ENCODE data around the gene SUCO.

Gene SUCO

GRCh38 chr1:172641492-172641891 is 108.5 kb downstream of the SUCO start:
- no peak overlapping the region for H4K12ac ChIP-seq (ENCODE audit: low read depth, low read length)
- no peak overlapping the region for H3K4ac ChIP-seq (ENCODE audit: low read depth, low read length)
- no CpG with 5 or more reads among the region's 5 CpGs for WGBS (ENCODE audit: extremely low coverage, insufficient coverage, insufficient read length)
- peaks cover 29 to 30% of the 10 kb centered on the region in 2 experiments for H3K4me1 ChIP-seq (ENCODE audit: control insufficient read depth in 1 of 2, insufficient read depth in 2 of 2, low read length in 2 of 2)
- H3K9ac ChIP-seq (ENCODE audit: low read length) = no peak overlapping the region
- no peak overlapping the region for H3K14ac ChIP-seq (ENCODE audit: low read length)
- no peak overlapping the region for H3K18ac ChIP-seq (ENCODE audit: low read length)
- H3K36me3 ChIP-seq (ENCODE audit: control insufficient read depth in 1 of 2, insufficient read depth in 2 of 2, low read length in 2 of 2) = no peaks in the 10 kb centered on the region
- no peak overlapping the region for H4K8ac ChIP-seq (ENCODE audit: low read depth, low read length)
- no peak for DNase-seq
- peak overlapping the region; percentile 61 for H4K91ac ChIP-seq (ENCODE audit: low read depth, low read length)
- no peaks in the 10 kb centered on the region for H3K9me3 ChIP-seq (ENCODE audit: insufficient read depth, low read depth, low read length)
- H2AFZ ChIP-seq (ENCODE audit: insufficient read depth, low read length, poor library complexity) = no peak overlapping the region
- H3K27me3 ChIP-seq (ENCODE audit: insufficient read depth, low read length) = no peaks in the 10 kb centered on the region
- H3K23ac ChIP-seq (ENCODE audit: low read length) = no peak overlapping the region
- peaks cover 26% of the 10 kb centered on the region for H3K79me1 ChIP-seq (ENCODE audit: low read length)
- no peak overlapping the region for H2AK5ac ChIP-seq (ENCODE audit: low read length)
- no peak overlapping the region for H3K4me2 ChIP-seq (ENCODE audit: low read length)
- no peak overlapping the region for H3K27ac ChIP-seq (ENCODE audit: low read depth, low read length)
- peaks cover 4% of the 10 kb centered on the region for H3K79me2 ChIP-seq (ENCODE audit: control insufficient read depth, insufficient read depth, low read length, poor library complexity)
- H2BK120ac ChIP-seq (ENCODE audit: insufficient read depth, low read length, poor library complexity) = peak overlapping the region; percentile 14
- no peak overlapping the region for H2BK5ac ChIP-seq (ENCODE audit: low read depth, low read length, poor library complexity)
- no peak overlapping the region for H3K4me3 ChIP-seq (ENCODE audit: low read depth, low read length)
- H2BK12ac ChIP-seq (ENCODE audit: low read length) = peak overlapping the region; percentile 15

- Histone ChIP-seq H3K4me2 (ENCODE audit: low read length) (no peak overlapping the region), H3K36me3 (ENCODE audit: control insufficient read depth in 1 of 2, insufficient read depth in 2 of 2, low read length in 2 of 2) (no peaks in the 10 kb centered on the region), H3K27me3 (ENCODE audit: insufficient read depth, low read length) (no peaks in the 10 kb centered on the region), H2AK5ac (ENCODE audit: low read length) (peak overlapping the region; percentile 27), H4K91ac (ENCODE audit: low read depth, low read length) (no peak overlapping the region), H3K14ac (ENCODE audit: low read length) (no peak overlapping the region), H3K4me3 (ENCODE audit: low read depth, low read length) (no peak overlapping the region), H3K9me3 (ENCODE audit: insufficient read depth, low read depth, low read length) (no peaks in the 10 kb centered on the region), H3K18ac (ENCODE audit: low read length) (no peak overlapping the region), H3K4me1 (ENCODE audit: control insufficient read depth in 1 of 2, insufficient read depth in 2 of 2, low read length in 2 of 2) (peaks cover 22 to 24% of the 10 kb centered on the region in 2 experiments), H3K23ac (ENCODE audit: low read length) (no peak overlapping the region), H4K8ac (ENCODE audit: low read depth, low read length) (no peak overlapping the region), H3K4ac (ENCODE audit: low read depth, low read length) (no peak overlapping the region), H3K9ac (ENCODE audit: low read length) (no peak overlapping the region), H3K79me2 (ENCODE audit: control insufficient read depth, insufficient read depth, low read length, poor library complexity) (peaks cover 4% of the 10 kb centered on the region), H2BK12ac (ENCODE audit: low read length) (peak overlapping the region; percentile 42), H3K79me1 (ENCODE audit: low read length) (peaks cover 24% of the 10 kb centered on the region), H2BK120ac (ENCODE audit: insufficient read depth, low read length, poor library complexity) (no peak overlapping the region), H4K12ac (ENCODE audit: low read depth, low read length) (no peak overlapping the region), H3K27ac (ENCODE audit: low read depth, low read length) (no peak overlapping the region), H2AFZ (ENCODE audit: insufficient read depth, low read length, poor library complexity) (no peak overlapping the region), H2BK5ac (ENCODE audit: low read depth, low read length, poor library complexity) (no peak overlapping the region)
- no peak for DNase-seq
- WGBS (ENCODE audit: extremely low coverage, insufficient coverage, insufficient read length) = no CpG with 5 or more reads among the region's 6 CpGs
Measured at GRCh38 chr1:172642970-172643369, 110.0 kb downstream of the SUCO start.

- WGBS (ENCODE audit: extremely low coverage, insufficient coverage, insufficient read length) = no CpG with 5 or more reads among the region's 1 CpG
- no peaks in the 10 kb centered on the region for H3K79me2 ChIP-seq (ENCODE audit: control insufficient read depth, insufficient read depth, low read length, poor library complexity)
- H4K8ac ChIP-seq (ENCODE audit: low read depth, low read length) = no peak overlapping the region
Measured at GRCh38 chr1:172646653-172647052, 113.7 kb downstream of the SUCO start.

GRCh38 chr1:172647110-172647564 is 114.2 kb downstream of the SUCO start:
- H3K9me3 ChIP-seq (ENCODE audit: insufficient read depth, low read depth, low read length) = no peaks in the 10 kb centered on the region
- H2AK5ac ChIP-seq (ENCODE audit: low read length) = peak overlapping the region; percentile 44
- no peaks in the 10 kb centered on the region for H3K79me2 ChIP-seq (ENCODE audit: control insufficient read depth, insufficient read depth, low read length, poor library complexity)
- no CpG with 5 or more reads among the region's 8 CpGs for WGBS (ENCODE audit: extremely low coverage, insufficient coverage, insufficient read length)
- H3K36me3 ChIP-seq (ENCODE audit: control insufficient read depth in 1 of 2, insufficient read depth in 2 of 2, low read length in 2 of 2) = no peaks in the 10 kb centered on the region
- DNase-seq = no peak
- no peak overlapping the region for H2AFZ ChIP-seq (ENCODE audit: insufficient read depth, low read length, poor library complexity)
- H3K9ac ChIP-seq (ENCODE audit: low read length) = no peak overlapping the region
- H3K79me1 ChIP-seq (ENCODE audit: low read length) = peaks cover 2% of the 10 kb centered on the region
- H3K27ac ChIP-seq (ENCODE audit: low read depth, low read length) = no peak overlapping the region
- H3K4me3 ChIP-seq (ENCODE audit: low read depth, low read length) = no peak overlapping the region
- no peak overlapping the region for H4K91ac ChIP-seq (ENCODE audit: low read depth, low read length)
- H2BK120ac ChIP-seq (ENCODE audit: insufficient read depth, low read length, poor library complexity) = no peak overlapping the region
- no peak overlapping the region for H2BK12ac ChIP-seq (ENCODE audit: low read length)
- H3K27me3 ChIP-seq (ENCODE audit: insufficient read depth, low read length) = no peaks in the 10 kb centered on the region
- no peak overlapping the region for H3K18ac ChIP-seq (ENCODE audit: low read length)
- no peak overlapping the region for H4K12ac ChIP-seq (ENCODE audit: low read depth, low read length)
- peaks cover 5 to 9% of the 10 kb centered on the region in 2 experiments for H3K4me1 ChIP-seq (ENCODE audit: control insufficient read depth in 1 of 2, insufficient read depth in 2 of 2, low read length in 2 of 2)
- no peak overlapping the region for H4K8ac ChIP-seq (ENCODE audit: low read depth, low read length)
- H3K4me2 ChIP-seq (ENCODE audit: low read length) = no peak overlapping the region
- no peak overlapping the region for H3K14ac ChIP-seq (ENCODE audit: low read length)
- no peak overlapping the region for H2BK5ac ChIP-seq (ENCODE audit: low read depth, low read length, poor library complexity)
- no peak overlapping the region for H3K4ac ChIP-seq (ENCODE audit: low read depth, low read length)
- no peak overlapping the region for H3K23ac ChIP-seq (ENCODE audit: low read length)

More at GRCh38 chr1:172646653-172647052, 113.7 kb downstream of the SUCO start:
- Histone ChIP-seq H3K4me2 (ENCODE audit: low read length) (no peak overlapping the region), H3K23ac (ENCODE audit: low read length) (no peak overlapping the region), H2AK5ac (ENCODE audit: low read length) (no peak overlapping the region), H4K91ac (ENCODE audit: low read depth, low read length) (no peak overlapping the region), H3K36me3 (ENCODE audit: control insufficient read depth in 1 of 2, insufficient read depth in 2 of 2, low read length in 2 of 2) (no peaks in the 10 kb centered on the region), H3K79me1 (ENCODE audit: low read length) (peaks cover 2% of the 10 kb centered on the region), H2BK5ac (ENCODE audit: low read depth, low read length, poor library complexity) (no peak overlapping the region), H3K4me3 (ENCODE audit: low read depth, low read length) (no peak overlapping the region), H3K9me3 (ENCODE audit: insufficient read depth, low read depth, low read length) (no peaks in the 10 kb centered on the region), H2BK120ac (ENCODE audit: insufficient read depth, low read length, poor library complexity) (no peak overlapping the region), H3K4ac (ENCODE audit: low read depth, low read length) (no peak overlapping the region), H4K12ac (ENCODE audit: low read depth, low read length) (no peak overlapping the region), H3K27ac (ENCODE audit: low read depth, low read length) (no peak overlapping the region), H2BK12ac (ENCODE audit: low read length) (no peak overlapping the region), H2AFZ (ENCODE audit: insufficient read depth, low read length, poor library complexity) (no peak overlapping the region), H3K14ac (ENCODE audit: low read length) (no peak overlapping the region), H3K9ac (ENCODE audit: low read length) (no peak overlapping the region), H3K18ac (ENCODE audit: low read length) (no peak overlapping the region), H3K4me1 (ENCODE audit: control insufficient read depth in 1 of 2, insufficient read depth in 2 of 2, low read length in 2 of 2) (peaks cover 5 to 9% of the 10 kb centered on the region in 2 experiments), H3K27me3 (ENCODE audit: insufficient read depth, low read length) (no peaks in the 10 kb centered on the region)
- peak; percentile 93 to 98 for DNase-seq

Measured in trophoblast cell (in vitro differentiated cells and primary cell).